ENCODE data around the gene GPR84.

The GPR84 gene

GRCh38 chr12:54407183-54407905 lies 43.1 kb upstream of the GPR84 start:
- Histone ChIP-seq H2AFZ (ENCODE audit: low read length) (no peak overlapping the region), H3K4me1 (ENCODE audit: insufficient read depth, low read length, severe bottlenecking) (no peaks in the 10 kb centered on the region), H3K4me3 (ENCODE audit: low read depth, low read length, poor library complexity, severe bottlenecking) (no peak overlapping the region), H3K9ac (ENCODE audit: low read length) (no peak overlapping the region), H3F3A (ENCODE audit: insufficient read depth, low read length) (no peaks in the 10 kb centered on the region), H3K27me3 (ENCODE audit: insufficient read depth, low read length) (no peaks in the 10 kb centered on the region; the same call in 1 of the 2 replicates), H3K36me3 (ENCODE audit: insufficient read depth, low read length) (no peaks in the 10 kb centered on the region), H3K9me2 (ENCODE audit: low read depth, low read length) (no peaks in the 10 kb centered on the region), H3K27ac (ENCODE audit: low read depth, low read length, poor library complexity, severe bottlenecking) (no peak overlapping the region), H3K79me2 (ENCODE audit: insufficient read depth, low read length) (no peaks in the 10 kb centered on the region), H4K20me1 (ENCODE audit: insufficient read depth, low read length) (no peaks in the 10 kb centered on the region), H3K9me3 (ENCODE audit: low read length) (no peaks in the 10 kb centered on the region), H3K4me2 (ENCODE audit: low read length) (no peak overlapping the region)
- TF ChIP-seq EZH2 (IDR thresholded peaks at IDR 0.05; ENCODE audit: borderline replicate concordance, low read length): no peak
- TF ChIP-seq CTCF (IDR thresholded peaks at IDR 0.05; ENCODE audit: low read length): no peak

DNA sequence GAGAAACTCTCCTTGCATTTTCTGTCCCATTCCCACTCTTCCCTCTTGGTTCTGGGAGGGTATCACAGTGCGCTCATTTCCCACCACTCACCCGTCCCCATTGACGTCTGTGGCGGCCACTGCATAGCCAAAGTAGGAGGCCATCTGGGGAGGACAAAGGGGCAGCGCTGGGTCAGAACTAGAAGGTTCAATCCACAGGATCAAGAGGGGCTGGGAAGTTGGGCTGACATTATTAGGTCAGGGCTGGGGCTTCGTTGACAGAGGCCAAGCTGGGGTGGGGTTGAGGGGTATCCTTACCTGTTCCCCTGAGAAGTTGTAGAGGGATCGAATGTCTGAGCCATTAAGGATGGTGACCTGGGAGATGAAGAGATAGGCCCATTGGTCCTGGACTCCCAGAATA lies 41.3 kb upstream of the GPR84 start:
- Histone ChIP-seq H3K9ac (ENCODE audit: low read length) (no peak overlapping the region), H3K79me2 (ENCODE audit: insufficient read depth, low read length) (no peaks in the 10 kb centered on the region), H3F3A (ENCODE audit: insufficient read depth, low read length) (no peaks in the 10 kb centered on the region), H4K20me1 (ENCODE audit: insufficient read depth, low read length) (no peaks in the 10 kb centered on the region), H3K4me1 (ENCODE audit: insufficient read depth, low read length, severe bottlenecking) (no peaks in the 10 kb centered on the region), H3K9me3 (ENCODE audit: low read length) (no peaks in the 10 kb centered on the region), H3K9me2 (ENCODE audit: low read depth, low read length) (no peaks in the 10 kb centered on the region), H3K36me3 (ENCODE audit: insufficient read depth, low read length) (no peaks in the 10 kb centered on the region), H3K4me3 (ENCODE audit: low read depth, low read length, poor library complexity, severe bottlenecking) (no peak overlapping the region), H3K27ac (ENCODE audit: low read depth, low read length, poor library complexity, severe bottlenecking) (no peak overlapping the region), H3K27me3 (ENCODE audit: insufficient read depth, low read length) (peaks cover 4% of the 10 kb centered on the region; the same call in 1 of the 2 replicates), H2AFZ (ENCODE audit: low read length) (no peak overlapping the region), H3K4me2 (ENCODE audit: low read length) (no peak overlapping the region)
- TF ChIP-seq CTCF (IDR thresholded peaks at IDR 0.05; ENCODE audit: low read length): no peak

- no peak overlapping the region for H3K9ac ChIP-seq (ENCODE audit: low read length)
- H4K20me1 ChIP-seq (ENCODE audit: insufficient read depth, low read length): no peaks in the 10 kb centered on the region
- H3K4me1 ChIP-seq (ENCODE audit: insufficient read depth, low read length, severe bottlenecking): no peaks in the 10 kb centered on the region
- H3K9me3 ChIP-seq (ENCODE audit: low read length): no peaks in the 10 kb centered on the region
- H3F3A ChIP-seq (ENCODE audit: insufficient read depth, low read length): no peaks in the 10 kb centered on the region
- no peak overlapping the region for H2AFZ ChIP-seq (ENCODE audit: low read length)
- no peaks in the 10 kb centered on the region for H3K36me3 ChIP-seq (ENCODE audit: insufficient read depth, low read length)
- H3K79me2 ChIP-seq (ENCODE audit: insufficient read depth, low read length): no peaks in the 10 kb centered on the region
- no peak for TF ChIP-seq EZH2 (IDR thresholded peaks at IDR 0.05; ENCODE audit: borderline replicate concordance, low read length)
- TF ChIP-seq CTCF (IDR thresholded peaks at IDR 0.05; ENCODE audit: low read length): no peak
- H3K27me3 ChIP-seq (ENCODE audit: insufficient read depth, low read length): peaks cover 4% of the 10 kb centered on the region; the same call in 1 of the 2 replicates
- H3K4me3 ChIP-seq (ENCODE audit: low read depth, low read length, poor library complexity, severe bottlenecking): no peak overlapping the region
- no peak overlapping the region for H3K4me2 ChIP-seq (ENCODE audit: low read length)
- no peak overlapping the region for H3K27ac ChIP-seq (ENCODE audit: low read depth, low read length, poor library complexity, severe bottlenecking)
- no peaks in the 10 kb centered on the region for H3K9me2 ChIP-seq (ENCODE audit: low read depth, low read length)
Observed at GRCh38 chr12:54405106-54405505, 40.8 kb upstream of the GPR84 start.

Measured in OCI-LY1 (cell line).